ENCODE results near the gene TIMELESS.
"Not testable (repeated sequence)": the region's sequence is repeated elsewhere in the genome, so short reads cannot be mapped to it uniquely, and the experiment has no call there.

TIMELESS gene

DNA sequence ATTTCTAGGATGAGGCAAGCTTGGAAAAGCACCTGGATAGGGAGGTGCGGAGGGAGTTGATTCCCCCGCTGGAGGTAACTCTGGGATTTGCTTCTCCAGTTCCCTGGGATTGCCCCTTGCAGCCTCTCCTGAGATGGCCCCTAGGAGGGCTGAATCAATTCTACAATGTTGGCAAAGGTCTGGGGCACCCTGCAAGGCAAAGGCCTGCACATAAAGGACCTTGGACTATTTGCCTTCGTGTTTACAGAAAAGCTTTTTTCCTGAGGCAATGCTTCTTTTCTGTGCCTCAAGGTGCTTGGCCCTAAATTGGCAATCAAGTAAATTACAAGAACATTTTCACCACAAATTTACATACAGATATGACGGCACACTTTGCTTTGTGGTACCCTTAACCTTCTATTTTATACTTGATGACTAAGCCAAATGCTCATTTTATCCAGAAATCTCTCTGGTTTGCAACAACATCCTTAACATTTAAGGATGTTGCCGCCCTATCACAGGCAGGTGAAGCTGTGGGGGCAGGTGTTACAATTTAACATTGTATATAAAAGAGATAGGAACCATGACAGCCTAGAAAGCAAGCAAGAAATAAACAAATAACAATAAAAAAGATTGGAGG is 40.3 kb downstream of the TIMELESS start:
- no peak for DNase-seq

DNA sequence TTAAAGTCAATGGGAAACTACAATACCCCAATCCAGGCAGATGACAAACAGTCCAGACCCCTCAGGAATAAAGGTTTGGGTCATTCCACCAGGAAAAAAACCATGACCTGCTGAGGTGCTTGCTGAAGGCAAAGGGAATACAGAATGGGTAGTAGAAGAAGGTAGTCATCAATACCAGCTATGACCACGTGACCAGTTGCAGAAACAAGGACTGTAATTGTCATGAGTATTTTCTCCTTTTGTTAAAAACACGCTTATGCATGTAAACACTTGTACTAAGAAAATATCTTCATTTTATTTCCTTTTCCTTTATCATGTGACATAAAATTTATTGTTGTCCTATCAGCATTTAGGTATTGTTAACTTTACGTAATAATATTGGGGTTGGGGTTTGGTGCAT is 45.0 kb downstream of the TIMELESS start:
- not testable (repeated sequence) for DNase-seq

DNA sequence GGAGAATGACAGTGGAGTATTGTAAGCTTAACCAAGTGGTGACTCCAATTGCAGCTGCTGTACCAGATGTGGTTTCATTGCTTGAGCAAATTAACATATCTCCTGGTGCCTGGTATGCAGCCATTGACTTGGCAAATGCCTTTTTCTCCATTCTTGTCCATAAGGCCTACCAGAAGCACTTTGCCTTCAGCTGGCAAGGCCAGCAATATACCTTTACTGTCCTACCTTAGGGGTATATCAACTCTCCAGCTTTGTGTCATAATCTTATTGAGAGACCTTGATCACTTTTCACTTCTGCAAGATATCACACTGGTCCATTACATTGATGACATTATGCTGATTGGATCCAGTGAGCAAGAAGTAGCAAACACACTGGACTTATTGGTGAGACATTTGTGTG is 47.6 kb downstream of the TIMELESS start:
- not testable (repeated sequence) for DNase-seq

DNA sequence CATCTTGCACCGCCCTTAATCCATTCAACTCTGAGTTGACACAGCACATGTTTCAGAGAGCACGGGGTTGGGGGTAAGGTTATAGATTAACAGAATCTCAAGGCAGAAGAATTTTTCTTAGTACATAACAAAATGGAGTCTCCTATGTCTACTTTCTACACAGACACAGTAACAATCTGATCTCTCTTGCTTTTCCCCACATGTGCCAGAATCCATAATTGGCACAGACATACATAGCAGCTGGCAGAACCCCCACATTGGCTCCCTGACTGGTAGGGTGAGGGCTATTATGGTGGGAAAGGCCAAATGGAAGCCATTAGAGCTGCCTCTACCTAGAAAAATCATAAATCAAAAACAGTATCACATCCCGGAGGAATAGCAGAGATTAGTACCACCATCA is 48.1 kb downstream of the TIMELESS start:
- DNase-seq = not testable (repeated sequence)

DNA sequence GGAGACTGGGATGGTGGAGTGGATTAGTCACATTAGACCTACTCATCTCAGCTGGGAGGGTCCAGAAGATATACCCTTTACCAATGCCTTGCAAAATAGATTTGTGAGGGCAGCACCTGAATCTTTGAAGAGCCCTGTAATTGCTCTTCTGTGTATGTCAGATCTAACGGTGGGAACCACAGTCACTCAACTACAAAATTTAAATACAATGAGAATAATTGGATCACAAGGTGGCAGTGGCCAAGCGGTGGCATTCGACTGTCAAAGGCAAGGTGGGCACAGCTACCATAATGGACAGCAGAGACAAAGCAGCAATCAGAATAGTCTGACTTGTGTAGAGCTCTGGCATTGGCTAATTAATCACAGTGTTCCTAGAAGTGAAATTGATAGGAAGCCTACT is 49.8 kb downstream of the TIMELESS start:
- not testable (repeated sequence) for DNase-seq

DNA sequence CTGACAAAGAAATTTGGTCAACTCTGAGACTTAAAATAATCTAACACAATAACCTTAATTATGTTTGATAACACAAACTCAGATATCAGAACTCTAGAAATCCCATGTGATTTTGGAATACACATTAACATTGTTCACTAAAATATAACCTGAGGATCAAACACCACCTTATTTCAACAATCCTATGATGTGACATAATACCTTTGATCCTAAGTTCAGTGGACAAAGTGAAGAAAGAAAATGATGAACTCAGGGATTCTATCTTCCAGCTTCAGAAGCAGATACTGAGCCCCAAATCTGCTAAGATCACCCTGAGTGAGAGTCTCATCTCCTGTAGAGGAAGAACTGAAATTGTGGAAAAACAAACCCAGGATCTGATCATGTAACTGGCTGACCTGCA is 50.9 kb downstream of the TIMELESS start:
- no peak for DNase-seq

DNA sequence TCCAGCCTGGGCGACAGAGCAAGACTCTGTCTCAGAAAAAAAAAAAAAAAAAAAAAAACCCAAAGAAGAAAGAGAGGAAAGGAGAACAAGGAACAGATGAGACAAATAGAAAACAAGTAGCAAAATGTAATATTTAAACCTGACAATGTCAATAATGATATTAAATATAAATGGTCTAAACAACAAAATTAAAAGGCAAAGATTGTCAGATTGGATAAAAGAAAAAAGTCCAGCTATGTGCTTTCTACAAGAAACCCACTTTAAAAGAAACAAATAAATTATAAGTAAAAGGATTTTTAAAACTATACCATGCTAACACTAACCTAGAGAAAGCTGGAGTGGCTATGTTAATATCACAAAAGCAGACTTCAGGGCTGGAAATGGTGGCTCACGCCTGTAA is 56.9 kb downstream of the TIMELESS start:
- no peak for DNase-seq

DNA sequence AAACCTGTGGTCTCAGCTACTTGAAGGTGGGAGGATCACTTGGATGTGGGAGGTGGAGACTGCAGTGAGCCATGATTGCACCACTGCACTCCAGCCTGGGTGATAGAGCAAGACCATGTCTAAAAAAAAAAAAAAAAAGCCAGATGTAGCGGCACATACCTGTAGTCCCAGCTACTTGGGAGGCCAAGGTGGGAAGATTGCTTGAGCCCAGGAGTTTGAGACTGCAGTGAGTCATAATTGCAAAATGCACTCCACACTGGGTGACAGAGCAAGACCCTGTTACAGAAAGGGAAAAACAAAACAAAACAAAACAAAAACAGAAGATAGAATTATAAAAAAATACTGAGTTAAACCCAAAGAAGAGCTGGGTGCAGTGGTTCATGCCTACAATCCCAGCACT is 57.5 kb downstream of the TIMELESS start:
- DNase-seq = no peak

DNA sequence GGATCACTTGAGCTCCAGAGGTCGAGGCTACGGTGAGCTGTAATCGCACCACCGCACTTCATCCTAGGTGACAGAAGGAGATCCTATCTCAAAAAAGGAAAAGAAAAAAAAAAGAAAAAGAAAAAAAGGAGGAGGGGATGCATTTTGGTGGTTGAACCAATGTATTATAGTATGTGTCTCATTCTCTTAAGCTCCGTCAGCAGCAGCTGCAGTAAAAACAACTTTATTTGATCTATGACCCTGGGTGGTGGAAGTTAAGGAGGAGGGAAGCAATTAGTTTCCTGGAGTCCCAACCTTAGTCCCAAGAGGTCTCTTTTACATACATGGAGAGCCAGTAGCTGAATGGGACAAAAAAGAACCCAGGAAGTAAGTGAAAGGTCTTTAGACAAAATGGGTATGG is 59.8 kb downstream of the TIMELESS start:
- DNase-seq = no peak

DNA sequence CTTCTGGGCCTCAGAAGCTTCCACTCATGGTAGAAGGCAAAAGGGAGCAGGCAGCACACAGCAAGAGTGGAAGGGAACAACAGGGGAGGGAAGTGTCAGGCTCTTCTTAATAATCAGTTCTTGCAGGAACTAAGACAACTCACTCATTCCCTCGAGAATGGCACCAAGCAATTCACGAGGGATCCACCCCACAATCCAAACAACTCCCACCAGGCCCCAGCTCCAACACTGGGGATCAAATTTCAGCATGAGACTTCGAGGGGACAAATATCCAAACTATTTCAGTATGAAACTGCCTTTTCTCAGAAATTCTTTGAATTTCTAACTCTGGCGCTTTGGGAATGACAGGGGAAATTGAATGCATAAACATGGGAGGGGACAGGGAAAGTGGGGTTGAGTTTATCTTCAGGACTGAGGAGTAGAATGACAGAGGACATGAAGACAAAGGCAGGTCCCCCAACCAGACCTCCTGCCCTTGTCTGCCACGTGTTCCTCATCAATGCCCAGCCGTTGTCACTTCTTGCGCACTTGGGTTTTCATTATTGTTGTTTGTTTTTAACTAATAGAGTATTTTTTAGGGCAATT is 62.0 kb downstream of the TIMELESS start:
- DNase-seq = no peak

DNA sequence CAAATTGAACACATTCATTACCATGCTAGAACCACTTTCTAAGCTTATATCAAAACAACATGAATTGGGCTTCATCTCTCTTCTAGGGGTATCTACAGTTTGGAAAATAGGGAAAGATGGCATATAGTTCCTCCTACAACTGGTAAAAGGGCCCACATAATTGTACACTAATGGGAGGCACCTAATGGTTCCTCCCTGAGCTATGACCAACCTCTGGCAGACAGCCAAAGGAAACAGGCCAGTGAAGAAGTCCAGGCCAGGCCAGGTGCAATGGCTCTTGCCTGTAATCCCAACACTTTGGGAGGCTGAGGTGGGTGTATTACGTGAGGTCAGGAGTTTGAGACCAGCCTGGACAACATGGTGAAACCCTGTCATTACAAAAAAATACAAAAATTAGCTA is 63.4 kb downstream of the TIMELESS start:
- DNase-seq = no peak

DNA sequence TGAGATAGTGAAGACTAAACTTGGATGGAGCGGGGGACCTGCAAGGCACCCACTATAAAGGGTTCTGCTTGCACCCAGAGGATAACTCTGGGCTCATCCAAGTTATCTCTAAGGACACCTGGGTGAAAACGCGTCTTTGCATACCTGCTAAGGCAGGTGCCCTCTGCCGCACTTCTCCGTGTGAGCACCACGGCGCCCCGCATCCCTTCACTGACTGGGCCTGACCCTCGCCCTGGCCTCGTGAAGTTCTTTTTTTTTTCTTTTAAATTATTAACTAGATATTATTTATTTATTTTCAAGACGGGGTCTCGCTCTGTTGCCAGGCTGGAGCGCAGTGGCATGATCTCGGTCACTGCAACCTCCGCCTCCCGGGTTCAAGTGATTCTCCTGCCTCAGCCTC is 66.6 kb downstream of the TIMELESS start:
- DNase-seq = no peak

DNA sequence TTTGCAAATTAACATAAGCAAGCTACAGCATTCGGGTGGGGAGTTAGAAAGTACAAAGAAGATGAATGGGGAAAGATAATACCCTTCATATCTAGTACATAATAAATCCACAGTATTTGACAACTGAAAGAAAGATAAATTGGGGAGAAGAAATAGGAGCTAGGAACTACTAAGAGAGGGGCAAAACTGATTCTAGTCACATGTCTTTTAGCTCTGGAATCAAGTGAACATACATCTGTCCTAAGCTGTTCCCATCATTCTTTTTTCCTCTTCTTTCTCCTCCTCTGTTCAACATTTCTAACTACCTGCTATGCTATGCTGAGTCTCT is 71.3 kb downstream of the TIMELESS start:
- DNase-seq = no peak

DNA sequence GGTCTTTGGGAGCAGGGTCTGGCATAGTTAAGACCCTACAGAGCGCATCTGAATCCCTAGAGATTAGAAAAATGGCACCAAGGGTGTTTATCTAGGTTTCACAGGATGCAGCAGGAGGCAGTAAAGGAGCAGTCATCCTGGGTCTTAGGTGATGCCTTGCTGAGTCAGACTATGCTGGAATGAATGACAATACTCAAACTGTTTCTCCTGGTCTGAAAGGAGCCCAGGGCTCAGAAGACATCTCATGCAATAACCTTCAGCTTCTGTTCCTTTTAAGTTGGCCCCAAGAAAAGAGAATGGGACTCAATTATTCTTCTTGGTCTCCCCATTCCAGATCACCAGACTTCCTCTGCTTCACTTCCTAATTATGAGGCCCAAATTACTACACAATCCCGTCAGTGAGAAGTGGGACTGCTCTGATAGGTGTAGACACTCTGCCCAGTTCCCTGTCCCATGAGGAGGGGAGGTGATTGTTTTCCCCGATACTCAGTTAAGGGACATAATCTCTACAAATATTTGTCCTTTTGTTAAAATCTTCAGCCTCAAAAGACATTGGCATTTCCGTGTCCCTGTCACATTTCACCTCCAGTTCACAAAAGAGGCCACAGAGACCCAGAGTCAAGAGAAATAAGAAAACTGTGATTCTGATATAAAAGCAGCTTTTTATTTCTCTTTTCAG is 71.8 kb downstream of the TIMELESS start:
- no peak for DNase-seq

DNA sequence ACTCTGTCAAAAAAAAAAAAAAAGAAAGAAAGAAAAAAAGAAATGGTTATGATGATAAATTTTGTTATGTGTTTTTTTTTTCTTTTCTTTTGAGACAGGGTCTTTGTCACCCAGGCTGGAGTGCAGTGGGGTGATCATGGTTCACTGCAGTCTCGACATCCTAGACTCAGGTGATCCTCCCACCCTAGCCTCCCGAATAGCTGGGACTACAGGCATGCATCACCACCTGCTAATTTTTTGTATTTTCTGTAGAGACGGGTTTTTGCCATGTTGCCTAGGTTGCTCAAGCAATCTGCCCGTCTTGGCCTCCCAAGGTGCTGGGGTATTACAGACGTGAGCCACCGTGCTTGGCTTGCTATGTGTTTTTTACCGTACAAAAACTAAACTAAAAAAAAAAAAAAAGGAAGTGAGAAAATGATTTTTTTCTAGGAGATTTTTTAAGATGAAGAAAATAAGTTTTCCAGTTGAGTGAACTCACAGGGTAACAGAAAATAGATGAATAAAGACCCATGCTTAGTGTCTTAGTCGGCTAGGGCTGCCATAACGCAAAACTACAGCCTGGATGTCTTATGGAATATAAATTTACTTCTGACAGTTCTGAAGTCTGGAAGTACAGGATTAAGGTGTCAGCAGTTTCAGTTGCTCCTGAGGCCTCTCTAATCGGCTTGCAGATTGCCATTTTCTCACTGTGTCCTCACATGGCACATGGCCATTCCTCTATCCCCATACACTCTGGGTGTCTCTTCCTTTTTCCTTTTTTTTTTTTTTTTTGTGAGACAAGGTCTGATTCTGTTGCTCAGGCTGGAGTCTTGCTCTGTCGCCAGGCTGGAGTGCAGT is 73.4 kb downstream of the TIMELESS start:
- no peak for DNase-seq

DNA sequence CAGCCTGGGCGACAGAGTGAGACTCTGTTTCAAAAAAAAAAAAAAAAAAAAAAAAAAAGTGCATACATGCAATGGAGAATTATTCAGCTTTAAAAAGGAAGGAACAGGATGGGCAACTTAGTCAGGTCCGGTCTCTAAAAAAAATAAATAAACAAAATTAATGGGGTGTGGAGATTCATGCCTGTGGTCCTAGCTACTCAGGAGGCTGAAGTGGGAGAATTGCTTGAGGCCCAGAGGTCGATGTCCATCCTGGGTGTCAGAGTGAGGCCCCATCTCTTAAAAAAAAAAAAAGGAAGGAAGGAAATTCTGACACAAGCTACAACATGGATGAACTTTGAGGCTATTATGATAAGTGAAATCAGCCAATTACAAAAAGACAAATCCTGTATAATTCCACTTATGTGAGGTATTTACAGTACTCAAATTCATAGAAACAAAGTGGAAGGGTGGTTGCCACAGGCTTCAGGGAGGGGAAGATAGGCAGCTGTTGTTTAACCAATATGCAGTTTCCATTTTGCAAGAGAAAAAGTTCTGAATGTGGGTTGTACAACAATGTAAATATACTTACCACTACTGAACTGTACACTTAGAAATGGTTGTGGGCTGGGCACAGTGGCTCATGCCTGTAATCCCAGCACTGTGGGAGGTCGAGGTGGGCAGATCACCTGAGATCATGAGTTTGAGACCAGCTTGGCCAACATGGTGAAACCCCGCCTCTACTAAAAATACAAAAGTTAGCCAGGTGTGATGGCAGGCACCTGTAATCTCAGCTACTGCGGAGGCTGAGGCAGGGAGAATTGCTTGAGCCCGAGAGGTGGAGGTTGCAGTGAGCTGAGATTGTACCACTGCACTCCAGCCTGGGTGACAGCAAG is 74.3 kb downstream of the TIMELESS start:
- DNase-seq = no peak

DNA sequence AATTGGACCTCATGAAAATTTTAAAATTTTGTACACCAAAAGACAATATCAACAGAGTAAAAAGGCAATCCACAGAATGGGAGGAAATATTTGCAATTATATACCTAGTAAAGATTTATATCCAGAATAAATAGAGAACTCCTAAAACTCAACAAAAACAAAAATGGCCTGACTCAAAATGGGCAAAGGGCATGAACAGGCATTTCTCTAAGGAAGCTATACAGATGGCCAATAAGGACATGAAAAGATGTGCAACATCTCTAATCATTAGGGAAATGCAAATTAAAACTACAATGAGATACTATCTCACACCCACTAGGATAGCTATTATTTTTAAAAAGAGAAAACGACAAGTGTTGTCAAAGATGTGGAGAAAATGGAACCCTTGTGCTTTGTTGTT is 75.7 kb downstream of the TIMELESS start:
- no peak for DNase-seq

DNA sequence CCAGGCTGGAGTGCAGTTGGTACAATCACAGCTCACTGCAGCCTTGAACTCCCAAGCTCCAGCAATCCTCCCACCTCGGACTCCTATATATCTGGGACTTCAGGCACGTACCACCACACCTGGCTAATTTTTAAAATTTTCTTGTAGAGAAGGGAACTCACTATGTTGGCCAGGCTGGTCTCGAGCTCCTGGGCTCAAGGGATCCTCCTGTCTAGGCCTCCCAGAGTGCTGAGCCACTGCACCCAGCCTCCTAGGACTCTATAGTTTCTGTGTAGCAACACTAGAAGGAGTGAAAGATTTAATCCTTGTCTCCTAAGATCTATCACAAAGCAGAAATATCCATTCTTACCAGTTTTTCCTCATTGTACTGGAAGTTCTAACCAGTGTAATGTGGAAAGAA is 82.3 kb downstream of the TIMELESS start:
- no peak for DNase-seq
